Superior temporal gyrus (tissue), 1 donor: ENCODE results near the gene FREM1.

Experiments
- DNase-seq: peaks from one replicate; pipeline ENCODE4 v3.0.0-alpha.2; 2016; ENCODE audit errors: extremely low spot score

FREM1 gene

DNA sequence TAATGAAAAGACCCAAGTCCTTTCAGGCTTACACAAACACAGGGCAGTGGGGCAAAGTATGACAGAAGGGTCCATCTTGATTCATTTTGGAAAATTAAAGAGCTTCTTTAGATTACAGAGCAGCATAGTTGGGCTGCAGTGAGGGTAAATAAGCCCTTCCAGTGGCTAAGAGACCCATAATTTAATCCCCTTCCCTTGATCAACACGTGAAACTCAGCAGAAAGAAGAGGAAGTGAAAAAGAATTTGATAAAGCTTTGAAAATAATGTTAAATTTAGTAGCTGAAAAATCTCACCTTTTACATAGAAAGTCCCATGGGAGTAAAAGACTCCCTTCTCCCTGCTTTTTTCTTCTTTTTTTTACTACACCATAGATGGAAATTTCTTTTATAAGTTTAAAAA lies 87.6 kb downstream of the FREM1 start:
- no peak for DNase-seq

GRCh38 chr9:14819183-14819582 lies 91.0 kb downstream of the FREM1 start:
- DNase-seq: no peak

- DNase-seq: no peak
These were observed 96.0 kb downstream of the FREM1 start for GRCh38 chr9:14814249-14814628.

DNA sequence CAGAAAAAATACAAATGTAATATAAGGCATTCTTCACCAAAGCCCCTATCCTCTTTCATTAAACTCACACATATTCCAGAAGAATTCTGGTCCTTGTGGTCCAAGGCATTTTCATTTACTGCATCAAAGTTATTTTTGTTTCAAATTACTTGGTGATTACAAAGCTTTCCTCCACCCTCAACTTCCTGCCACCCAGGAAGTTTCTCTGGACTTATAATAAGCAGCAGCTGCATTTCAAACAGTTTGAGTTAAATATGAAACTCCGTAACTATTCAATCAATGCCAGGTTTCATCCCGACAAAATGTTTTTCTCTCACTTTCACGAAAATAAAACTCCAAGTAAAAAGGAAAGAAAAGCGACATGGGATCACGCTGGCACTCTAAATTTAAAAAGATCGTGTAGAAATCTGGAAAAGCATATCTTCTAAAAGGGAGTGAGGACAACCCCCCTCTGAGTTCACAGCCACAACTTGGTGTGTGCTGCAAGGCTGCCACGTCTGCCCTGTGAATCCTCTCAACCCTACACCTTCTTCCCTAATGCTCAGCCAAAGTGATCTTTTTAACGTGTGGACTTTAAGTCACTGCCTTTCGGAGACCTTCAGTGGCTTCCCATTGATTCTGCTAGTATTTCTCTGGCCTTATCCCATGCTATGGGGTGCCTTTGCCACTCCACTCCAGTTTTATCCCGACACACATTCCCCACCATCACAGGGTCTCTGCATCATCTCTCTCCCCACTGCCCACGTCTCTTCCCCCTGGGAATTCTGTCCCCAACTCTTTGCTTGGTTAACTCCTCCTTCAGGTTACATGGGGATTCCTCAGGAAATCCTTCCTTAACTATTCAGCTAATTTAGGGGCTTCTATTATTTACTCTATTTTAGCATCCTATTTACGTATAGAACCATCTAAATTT lies 96.6 kb downstream of the FREM1 start:
- no peak for DNase-seq

GRCh38 chr9:14812806-14813205 lies 97.4 kb downstream of the FREM1 start:
- DNase-seq: no peak

DNA sequence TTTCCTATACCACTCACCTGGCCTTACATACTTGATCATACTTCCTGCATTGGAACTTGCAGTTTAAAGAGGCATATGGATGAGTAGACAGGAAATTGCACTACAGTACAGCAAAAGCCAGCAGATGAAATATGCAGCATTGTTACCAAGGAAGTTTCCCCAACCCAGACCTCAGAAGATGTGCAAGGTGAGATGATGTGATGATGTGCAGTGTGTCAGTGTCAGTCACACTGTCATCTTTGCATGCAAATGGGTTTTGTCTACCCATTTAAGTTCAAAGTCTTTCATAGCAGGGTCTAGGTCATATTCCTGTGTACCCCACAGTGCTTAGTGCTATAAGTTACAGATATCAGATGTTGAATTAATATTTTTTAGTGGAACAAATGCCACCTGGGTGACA lies 98.4 kb downstream of the FREM1 start:
- DNase-seq: no peak

GRCh38 chr9:14806941-14807520 lies 103.2 kb downstream of the FREM1 start:
- DNase-seq: no peak

DNA sequence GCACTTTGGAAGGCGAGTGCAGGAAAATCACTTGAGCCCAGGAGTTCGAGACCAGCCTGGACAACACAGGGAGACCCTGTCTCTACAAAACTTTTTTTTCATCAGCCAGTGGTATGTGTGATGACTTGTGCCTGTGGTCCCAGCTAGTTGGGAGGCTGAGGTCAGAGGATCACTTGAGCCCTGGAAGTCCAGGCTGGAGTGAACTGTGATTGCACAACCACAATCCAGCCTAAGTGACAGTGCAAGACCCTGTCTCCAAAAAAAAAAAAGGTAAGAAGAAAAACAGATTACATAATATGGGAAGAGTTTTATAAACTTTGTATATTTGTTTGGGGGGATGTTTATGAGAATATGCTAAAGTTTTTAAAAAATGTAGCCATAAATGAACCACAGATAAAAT lies 111.2 kb downstream of the FREM1 start:
- no peak for DNase-seq

DNA sequence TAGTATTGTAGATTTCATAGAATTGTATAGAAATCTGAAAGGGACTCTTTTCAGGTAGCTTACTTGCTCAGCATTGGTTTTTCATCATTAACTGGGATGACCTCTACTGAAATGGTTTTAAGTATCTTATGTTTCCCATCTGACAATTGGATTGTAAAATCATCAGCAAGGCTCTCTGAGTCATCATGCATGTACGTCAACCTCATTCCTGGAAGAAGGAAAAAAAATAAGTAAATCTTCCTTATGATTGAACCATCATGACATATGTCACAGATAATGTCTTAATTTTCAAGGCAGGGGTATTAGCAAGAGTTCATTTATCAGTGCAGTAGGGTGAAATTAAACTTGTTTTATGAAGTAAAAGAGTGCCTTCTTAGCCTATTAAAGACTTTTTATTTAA lies 112.8 kb downstream of the FREM1 start:
- no peak for DNase-seq

DNA sequence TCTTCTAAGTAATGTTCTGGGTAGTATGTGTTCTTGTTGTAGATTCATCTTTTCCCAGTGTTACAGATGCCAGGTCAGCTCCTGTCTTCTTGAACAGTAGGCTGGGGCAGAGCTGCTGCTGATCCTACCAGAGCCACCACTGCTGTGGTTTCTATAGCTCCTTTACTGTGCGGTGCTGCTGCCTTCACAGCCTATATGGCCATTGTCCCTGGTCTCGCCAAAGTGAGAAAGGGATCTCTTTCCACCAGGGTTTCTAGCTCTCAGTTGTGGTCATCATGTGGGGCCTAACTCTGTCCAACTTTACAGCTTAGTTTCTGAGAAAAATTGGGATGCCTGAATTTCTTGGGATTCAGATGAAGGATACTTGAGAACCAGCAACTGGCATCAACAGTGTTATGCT lies 116.8 kb downstream of the FREM1 start:
- DNase-seq: no peak

GRCh38 chr9:14790628-14791027 lies 119.6 kb downstream of the FREM1 start:
- DNase-seq: peak; percentile 49

DNA sequence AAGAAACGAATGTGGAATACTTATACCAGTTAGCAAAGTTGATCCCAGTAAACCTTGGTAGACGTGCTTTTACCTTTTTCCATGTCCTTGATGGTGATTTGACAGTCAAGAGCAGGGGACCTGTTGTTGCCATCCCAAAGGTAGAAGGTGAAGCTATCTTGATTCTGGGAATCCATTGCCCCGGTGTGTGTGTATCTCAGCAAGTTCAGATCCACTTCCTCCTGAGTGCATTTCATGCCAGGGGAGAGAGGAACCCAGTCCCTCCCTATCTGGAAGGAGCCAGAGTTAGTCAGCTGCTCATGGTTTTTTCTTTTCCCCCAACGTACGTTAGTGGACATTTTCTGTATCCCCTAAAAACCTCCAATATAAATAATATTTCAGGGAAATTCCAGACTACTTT lies 121.4 kb downstream of the FREM1 start:
- DNase-seq: no peak

DNA sequence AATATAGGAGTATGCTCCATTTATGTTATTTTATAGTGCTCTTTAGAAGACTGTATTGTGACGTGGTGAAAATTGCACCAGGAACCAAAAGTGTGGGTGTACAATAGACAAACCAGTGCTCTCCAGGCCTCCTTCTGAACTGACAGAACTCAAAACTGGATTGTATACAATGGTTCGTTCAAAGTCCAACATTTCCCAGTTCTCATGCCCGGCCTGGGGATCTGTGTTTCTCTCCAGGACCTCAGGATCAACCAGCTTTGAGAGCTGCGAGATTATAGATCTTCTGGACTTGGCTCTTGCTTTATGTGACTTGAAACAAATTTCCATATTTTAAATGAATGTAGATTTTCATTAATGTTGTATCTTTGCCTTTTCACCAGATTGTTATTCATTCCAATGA lies 126.9 kb downstream of the FREM1 start:
- no peak for DNase-seq

DNA sequence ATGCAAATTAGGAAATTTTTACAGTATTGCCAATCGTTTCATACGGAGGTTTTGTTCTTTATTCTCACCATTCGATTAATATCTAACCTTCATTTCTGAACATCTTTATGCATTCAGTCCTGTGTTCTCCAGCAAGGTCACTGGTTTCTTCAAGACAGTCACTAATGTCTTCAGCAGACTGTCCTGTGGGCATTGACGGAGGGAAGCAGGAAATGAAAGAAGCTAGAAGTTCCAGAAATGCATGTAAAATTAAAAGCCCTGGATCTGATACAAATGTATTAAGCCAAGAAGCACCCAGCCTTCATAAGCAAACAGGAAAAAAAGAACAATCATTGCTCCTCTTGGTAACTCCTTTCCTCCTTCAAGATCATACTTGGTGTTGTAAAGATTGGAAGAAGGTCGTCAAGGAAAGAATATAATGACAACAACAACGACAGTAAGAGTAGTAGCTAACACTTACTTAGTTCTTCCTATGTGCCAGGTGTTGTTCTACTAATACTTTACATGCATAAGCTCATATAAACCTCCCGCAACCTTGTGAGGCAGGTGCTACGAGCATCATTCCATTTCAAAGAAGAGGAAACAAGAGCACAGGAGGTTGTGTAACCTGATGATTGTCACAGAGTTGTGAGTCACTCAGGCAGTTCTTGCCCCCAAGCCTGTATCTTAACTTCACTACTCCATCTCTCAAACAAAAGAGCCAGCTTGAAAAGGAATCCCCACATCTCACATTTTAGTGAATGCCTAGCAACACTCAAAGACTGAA lies 127.8 kb downstream of the FREM1 start:
- DNase-seq: no peak

- DNase-seq: no peak
These were observed 129.5 kb downstream of the FREM1 start for GRCh38 chr9:14780693-14781092.

GRCh38 chr9:14780251-14780650 lies 130.0 kb downstream of the FREM1 start:
- DNase-seq: peak; percentile 70

DNA sequence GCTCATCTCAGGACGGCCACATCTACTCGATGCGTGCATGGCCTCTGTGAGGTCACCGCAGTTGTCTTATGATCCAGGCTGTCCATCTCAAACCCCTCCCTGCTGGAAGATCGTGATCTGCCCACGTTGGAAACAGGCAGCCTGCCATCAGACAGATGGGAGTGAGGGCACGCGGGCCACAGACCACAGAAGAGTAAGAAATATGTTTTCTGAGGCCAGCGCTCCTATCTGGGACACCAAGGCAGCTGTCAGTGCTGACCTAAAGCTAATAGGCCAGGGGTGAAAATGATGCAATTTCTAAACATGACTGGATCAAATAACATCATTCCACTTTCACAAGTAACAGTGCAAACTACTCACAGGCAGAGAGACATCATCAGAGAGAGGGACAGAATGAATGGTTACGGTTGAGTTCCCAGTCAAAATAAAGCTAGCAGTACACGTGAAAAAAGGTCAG lies 130.6 kb downstream of the FREM1 start:
- DNase-seq: no peak

- DNase-seq: no peak
These were observed 131.7 kb downstream of the FREM1 start for GRCh38 chr9:14778565-14778964.

DNA sequence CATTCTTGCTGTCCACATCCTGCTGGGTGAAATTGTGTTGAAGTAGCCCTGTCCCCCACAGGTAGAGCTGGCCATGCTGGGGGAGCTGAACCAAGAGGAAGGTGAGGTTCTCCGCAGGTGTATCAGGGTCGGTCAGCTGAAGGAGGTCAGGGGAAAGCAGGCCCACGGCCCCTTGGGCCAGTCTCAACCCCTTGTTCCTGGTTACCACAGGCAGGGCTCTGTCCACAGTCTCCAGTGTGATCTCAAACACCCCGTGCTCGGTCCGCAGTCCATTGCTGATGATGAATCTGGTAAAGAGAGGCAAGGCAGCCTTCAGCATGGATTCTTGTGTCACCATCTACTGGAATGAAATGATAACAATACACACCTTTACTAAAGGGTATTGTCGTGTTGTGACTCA lies 134.3 kb downstream of the FREM1 start:
- DNase-seq: no peak

GRCh38 chr9:14770592-14770991 lies 139.6 kb downstream of the FREM1 start:
- DNase-seq: no peak

- peak; percentile 52 for DNase-seq
These were observed 141.0 kb downstream of the FREM1 start for GRCh38 chr9:14769230-14769571.

- peak; percentile 87 for DNase-seq
These were observed 141.6 kb downstream of the FREM1 start for GRCh38 chr9:14768405-14769229.
